Effector memory CD8-positive, alpha-beta T cell (primary cell): ENCODE data around the gene DTD1.

Source experiments
- ATAC-seq: fragments of 150-1000 bp; cut with Tn5 transposase; replicated peaks from 2 replicates; pipeline ENCODE4 v1.10.0; 2021; ENCODE audit warnings: mild to moderate bottlenecking, moderate library complexity
- DNase-seq, 3 experiments: peaks; one replicate each; pipeline ENCODE4 v3.0.0; 2021
- H3K27ac Mint-ChIP-seq, 2 donors: one replicate each; pipeline ENCODE4 v1.8.0; 2022; ENCODE audit warnings: mild to moderate bottlenecking in 2 of 2, mixed read lengths in 2 of 2, moderate library complexity in 2 of 2
- H3K27me3 Mint-ChIP-seq, 2 donors: one replicate each; pipeline ENCODE4 v1.8.0; 2022; ENCODE audit warnings: mixed read lengths in 2 of 2
- H3K36me3 Mint-ChIP-seq: one replicate; pipeline ENCODE4 v1.8.0; 2022; ENCODE audit warnings: mild to moderate bottlenecking, moderate library complexity, mixed read lengths; ENCODE audit not compliant: insufficient read depth
- H3K4me1 Mint-ChIP-seq, 2 donors: one replicate each; pipeline ENCODE4 v1.8.0; 2022; ENCODE audit warnings: low read depth in 2 of 2, mixed read lengths in 2 of 2
- H3K4me3 Mint-ChIP-seq, 2 donors: one replicate each; pipeline ENCODE4 v1.8.0; 2022; ENCODE audit warnings: mild to moderate bottlenecking in 2 of 2, mixed read lengths in 2 of 2, moderate library complexity in 2 of 2
- H3K9me3 Mint-ChIP-seq, 2 donors: one replicate each; pipeline ENCODE4 v1.8.0; 2022; ENCODE audit warnings: mixed read lengths in 2 of 2

The DTD1 gene

GRCh38 chr20:18625907-18626655 is 38.2 kb downstream of the DTD1 start:
- Mint-ChIP-seq H3K4me1 (peaks cover 0 to 6% of the 10 kb centered on the region in 2 donors), H3K27me3 (no peaks in the 10 kb centered on the region), H3K9me3 (no peaks in the 10 kb centered on the region), H3K4me3 (no peak overlapping the region), H3K36me3 (peaks cover 24% of the 10 kb centered on the region), H3K27ac (peak overlapping the region in 1 of 2 donors; percentile 66)
- no peak for ATAC-seq
- no peak for DNase-seq

GRCh38 chr20:18628330-18628920 is 40.6 kb downstream of the DTD1 start:
- Mint-ChIP-seq H3K4me1 (peaks cover 2 to 9% of the 10 kb centered on the region in 2 donors), H3K36me3 (peaks cover 31% of the 10 kb centered on the region), H3K4me3 (no peak overlapping the region), H3K27ac (no peak overlapping the region), H3K27me3 (no peaks in the 10 kb centered on the region), H3K9me3 (no peaks in the 10 kb centered on the region)
- no peak for ATAC-seq
- no peak for DNase-seq

- DNase-seq: peak; percentile 26 to 37 (median 30)
- H3K9me3 Mint-ChIP-seq: no peaks in the 10 kb centered on the region
- H3K27ac Mint-ChIP-seq: no peak overlapping the region
- peaks cover 28% of the 10 kb centered on the region for H3K36me3 Mint-ChIP-seq
- H3K4me1 Mint-ChIP-seq: peaks cover 2 to 19% of the 10 kb centered on the region in 2 donors
- H3K4me3 Mint-ChIP-seq: no peak overlapping the region
- ATAC-seq: peak; percentile 83
- H3K27me3 Mint-ChIP-seq: no peaks in the 10 kb centered on the region
These were observed 44.4 kb downstream of the DTD1 start for GRCh38 chr20:18632196-18632789.

GRCh38 chr20:18633411-18633810 is 45.6 kb downstream of the DTD1 start:
- peaks cover 26% of the 10 kb centered on the region for H3K36me3 Mint-ChIP-seq
- no peaks in the 10 kb centered on the region for H3K9me3 Mint-ChIP-seq
- ATAC-seq (no peak), DNase-seq (no peak)
- H3K4me1 Mint-ChIP-seq: peaks cover 4 to 13% of the 10 kb centered on the region in 2 donors
- no peak overlapping the region for H3K4me3 Mint-ChIP-seq
- H3K27me3 Mint-ChIP-seq: no peaks in the 10 kb centered on the region
- H3K27ac Mint-ChIP-seq: no peak overlapping the region

- DNase-seq (no peak), ATAC-seq (no peak)
- Mint-ChIP-seq H3K27ac (no peak overlapping the region), H3K4me1 (peaks cover 6 to 13% of the 10 kb centered on the region in 2 donors), H3K9me3 (no peaks in the 10 kb centered on the region), H3K27me3 (no peaks in the 10 kb centered on the region), H3K4me3 (no peak overlapping the region), H3K36me3 (peaks cover 16% of the 10 kb centered on the region)
These were observed 46.6 kb downstream of the DTD1 start for GRCh38 chr20:18634501-18634900.

- H3K36me3 Mint-ChIP-seq: peaks cover 14% of the 10 kb centered on the region
- ATAC-seq: no peak
- peak overlapping the region in 1 of 2 donors; percentile 71 for H3K27ac Mint-ChIP-seq
These were observed 47.5 kb downstream of the DTD1 start for GRCh38 chr20:18635380-18635779.

GRCh38 chr20:18637224-18637623 is 49.4 kb downstream of the DTD1 start:
- Mint-ChIP-seq H3K4me1 (peaks cover 6 to 14% of the 10 kb centered on the region in 2 donors), H3K27ac (peak overlapping the region in 1 of 2 donors; percentile 54), H3K27me3 (no peaks in the 10 kb centered on the region), H3K36me3 (peaks cover 8% of the 10 kb centered on the region), H3K9me3 (no peaks in the 10 kb centered on the region), H3K4me3 (no peak overlapping the region)
- ATAC-seq (no peak), DNase-seq (no peak)

More at GRCh38 chr20:18635380-18635779, 47.5 kb downstream of the DTD1 start:
- no peaks in the 10 kb centered on the region for H3K9me3 Mint-ChIP-seq
- peaks cover 6 to 13% of the 10 kb centered on the region in 2 donors for H3K4me1 Mint-ChIP-seq
- H3K4me3 Mint-ChIP-seq: no peak overlapping the region
- no peaks in the 10 kb centered on the region for H3K27me3 Mint-ChIP-seq
- no peak for DNase-seq

GRCh38 chr20:18638768-18639167 is 50.9 kb downstream of the DTD1 start:
- no peak for ATAC-seq
- peaks cover 6 to 14% of the 10 kb centered on the region in 2 donors for H3K4me1 Mint-ChIP-seq
- H3K4me3 Mint-ChIP-seq: no peak overlapping the region
- H3K27ac Mint-ChIP-seq: no peak overlapping the region
- H3K27me3 Mint-ChIP-seq: no peaks in the 10 kb centered on the region
- H3K36me3 Mint-ChIP-seq: no peaks in the 10 kb centered on the region
- H3K9me3 Mint-ChIP-seq: no peaks in the 10 kb centered on the region
- no peak for DNase-seq

- ATAC-seq: no peak
- Mint-ChIP-seq H3K36me3 (no peaks in the 10 kb centered on the region), H3K27ac (no peak overlapping the region), H3K9me3 (no peaks in the 10 kb centered on the region), H3K4me3 (no peak overlapping the region), H3K27me3 (no peaks in the 10 kb centered on the region), H3K4me1 (peaks cover 6 to 14% of the 10 kb centered on the region in 2 donors)
- no peak for DNase-seq
These were observed 51.7 kb downstream of the DTD1 start for GRCh38 chr20:18639501-18639979.

- Mint-ChIP-seq H3K27me3 (no peaks in the 10 kb centered on the region), H3K4me1 (peaks cover 9 to 16% of the 10 kb centered on the region in 2 donors), H3K27ac (no peak overlapping the region), H3K9me3 (no peaks in the 10 kb centered on the region), H3K36me3 (no peaks in the 10 kb centered on the region), H3K4me3 (no peak overlapping the region)
- no peak for ATAC-seq
- no peak for DNase-seq
These were observed 57.4 kb downstream of the DTD1 start for GRCh38 chr20:18645196-18645745.

- H3K9me3 Mint-ChIP-seq: no peaks in the 10 kb centered on the region
- peaks cover 9 to 16% of the 10 kb centered on the region in 2 donors for H3K4me1 Mint-ChIP-seq
- H3K4me3 Mint-ChIP-seq: no peak overlapping the region
- H3K27ac Mint-ChIP-seq: no peak overlapping the region
- ATAC-seq: no peak
- no peak for DNase-seq
- H3K27me3 Mint-ChIP-seq: no peaks in the 10 kb centered on the region
- H3K36me3 Mint-ChIP-seq: no peaks in the 10 kb centered on the region
These were observed 58.0 kb downstream of the DTD1 start for GRCh38 chr20:18645851-18646250.

- H3K27ac Mint-ChIP-seq: peak overlapping the region in 1 of 2 donors; percentile 54
- ATAC-seq: no peak
- H3K36me3 Mint-ChIP-seq: no peaks in the 10 kb centered on the region
- DNase-seq: no peak
- no peaks in the 10 kb centered on the region for H3K27me3 Mint-ChIP-seq
- H3K4me1 Mint-ChIP-seq: peaks cover 9 to 20% of the 10 kb centered on the region in 2 donors
- no peak overlapping the region for H3K4me3 Mint-ChIP-seq
- H3K9me3 Mint-ChIP-seq: no peaks in the 10 kb centered on the region
These were observed 59.9 kb downstream of the DTD1 start for GRCh38 chr20:18647777-18648176.

GRCh38 chr20:18650224-18650623 is 62.4 kb downstream of the DTD1 start:
- Mint-ChIP-seq H3K4me1 (peaks cover 7 to 20% of the 10 kb centered on the region in 2 donors), H3K9me3 (no peaks in the 10 kb centered on the region), H3K27me3 (no peaks in the 10 kb centered on the region), H3K4me3 (no peak overlapping the region), H3K27ac (no peak overlapping the region), H3K36me3 (peaks cover under 1% of the 10 kb centered on the region)
- DNase-seq: no peak
- no peak for ATAC-seq
